DND-41 (cell line): ENCODE data around the gene KRT80.

Experiments
- CTCF ChIP-seq: IDR thresholded peaks from 2 replicates; pipeline ENCODE4 v1.5.1; 2012; ENCODE audit warnings: borderline replicate concordance, low read length, moderate library complexity, mild to moderate bottlenecking; ENCODE audit not compliant: poor library complexity, severe bottlenecking; ENCODE audit errors: extremely low read depth
- EZH2 ChIP-seq: IDR thresholded peaks from 3 replicates; pipeline ENCODE4 v1.6.1; 2012; ENCODE audit warnings: borderline replicate concordance, low read depth, mild to moderate bottlenecking, moderate library complexity, low read length, inconsistent platforms; ENCODE audit not compliant: severe bottlenecking

- TF ChIP-seq CTCF (no peak), EZH2 (no peak)
Observed at GRCh38 chr12:52145228-52146088, 46.4 kb downstream of the KRT80 start.
